HEK293 (cell line): ENCODE measurements around the gene PIP4K2A.

Source experiments
- CTCF ChIA-PET: fragments of 350-600 bp; formaldehyde crosslinking; extraction: SDS; loops from one replicate; lab custom pipeline; 2021; ENCODE audit warnings: antibody characterized with exemption; lab: Yijun Ruan, JAX
- POLR2A ChIA-PET: fragments of 300-600 bp; formaldehyde crosslinking; extraction: SDS; loops from one replicate; lab custom pipeline; 2020; ENCODE audit warnings: antibody characterized with exemption, inconsistent platforms; lab: Yijun Ruan, JAX
- H3K27ac ChIP-seq: fragments of 200-500 bp; sonication (Bioruptor generic); 2 replicates; pipeline ENCODE4 v1.5.1; 2014; ENCODE audit warnings: low read depth, low read length, control low read depth, inconsistent platforms; ENCODE audit errors: extremely low read depth
- H3K36me3 ChIP-seq, 2 experiments: fragments of 200-500 bp in 1 of 2; sonication (Bioruptor generic) in 1 of 2; 1 replicate in 1 of 2; 2 replicates in 1 of 2; pipeline ENCODE4 v1.5.1; 2014 to 2017; ENCODE audit warnings: inconsistent platforms in 2 of 2, low read length in 2 of 2; ENCODE audit not compliant: control insufficient read depth in 2 of 2, insufficient read depth in 1 of 2
- H3K4me1 ChIP-seq: fragments of 200-500 bp; sonication (Bioruptor generic); 2 replicates; pipeline ENCODE4 v1.5.1; 2014; ENCODE audit warnings: mild to moderate bottlenecking, low read length, inconsistent platforms; ENCODE audit not compliant: control insufficient read depth, insufficient read depth
- H3K4me3 ChIP-seq: 2 replicates; pipeline ENCODE4 v1.5.1; 2011; ENCODE audit warnings: low read depth, mild to moderate bottlenecking, control low read depth, low read length, moderate library complexity
- H3K9me3 ChIP-seq: fragments of 200-500 bp; sonication (Bioruptor generic); 2 replicates; pipeline ENCODE4 v1.5.1; 2014; ENCODE audit warnings: low read depth, low read length, inconsistent platforms; ENCODE audit not compliant: control insufficient read depth, insufficient read depth
- BCL11A ChIP-seq: fragments of 450-650 bp; formaldehyde crosslinking; IDR thresholded peaks from 2 replicates; pipeline ENCODE4 v1.5.1; 2016; ENCODE audit warnings: low read depth, missing biosample characterization, missing genetic modification characterization
- GLIS1 ChIP-seq: fragments of 450-650 bp; formaldehyde crosslinking; IDR thresholded peaks from 2 replicates; pipeline ENCODE4 v1.5.1; 2016; ENCODE audit warnings: missing biosample characterization, missing genetic modification characterization
- INSM2 ChIP-seq: fragments of 450-650 bp; formaldehyde crosslinking; IDR thresholded peaks from 2 replicates; pipeline ENCODE4 v1.5.1; 2016; ENCODE audit warnings: missing biosample characterization, missing genetic modification characterization
- KLF10 ChIP-seq: fragments of 450-650 bp; IDR thresholded peaks from 2 replicates; pipeline ENCODE4 v1.5.1; 2018; ENCODE audit warnings: missing biosample characterization, mild to moderate bottlenecking, missing genetic modification characterization
- MZF1 ChIP-seq: fragments of 450-650 bp; formaldehyde crosslinking; IDR thresholded peaks from 2 replicates; pipeline ENCODE4 v1.5.1; 2017; ENCODE audit warnings: missing biosample characterization, missing genetic modification characterization, borderline replicate concordance
- PRDM10 ChIP-seq: fragments of 450-650 bp; formaldehyde crosslinking; IDR thresholded peaks from 2 replicates; pipeline ENCODE4 v1.5.1; 2016; ENCODE audit warnings: missing biosample characterization, missing genetic modification characterization
- PRDM6 ChIP-seq: fragments of 450-650 bp; formaldehyde crosslinking; IDR thresholded peaks from 2 replicates; pipeline ENCODE4 v1.5.1; 2017; ENCODE audit warnings: missing biosample characterization, missing genetic modification characterization
- SP7 ChIP-seq: fragments of 450-650 bp; formaldehyde crosslinking; IDR thresholded peaks from 2 replicates; pipeline ENCODE4 v1.5.1; 2016; ENCODE audit warnings: missing biosample characterization, missing genetic modification characterization
- ZBTB10 ChIP-seq: fragments of 450-650 bp; formaldehyde crosslinking; IDR thresholded peaks from 2 replicates; pipeline ENCODE4 v1.5.1; 2016; ENCODE audit warnings: missing biosample characterization, missing genetic modification characterization
- ZBTB7A ChIP-seq: fragments of 450-650 bp; formaldehyde crosslinking; IDR thresholded peaks from 2 replicates; pipeline ENCODE4 v1.5.1; 2016; ENCODE audit warnings: low read depth, missing biosample characterization, missing genetic modification characterization
- ZIC2 ChIP-seq: fragments of 450-650 bp; formaldehyde crosslinking; IDR thresholded peaks from 2 replicates; pipeline ENCODE4 v1.5.1; 2016; ENCODE audit warnings: missing biosample characterization, missing genetic modification characterization
- ZNF10 ChIP-seq: fragments of 450-650 bp; formaldehyde crosslinking; IDR thresholded peaks from 2 replicates; pipeline ENCODE4 v1.5.1; 2017; ENCODE audit warnings: missing biosample characterization, missing genetic modification characterization
- ZNF211 ChIP-seq: fragments of 450-650 bp; formaldehyde crosslinking; IDR thresholded peaks from 2 replicates; pipeline ENCODE4 v1.5.1; 2016; ENCODE audit warnings: low read depth, missing biosample characterization, missing genetic modification characterization
- ZNF335 ChIP-seq: fragments of 450-650 bp; formaldehyde crosslinking; conservative IDR thresholded peaks from 2 replicates; pipeline ENCODE4 v1.5.1; 2016; ENCODE audit warnings: missing biosample characterization, missing genetic modification characterization
- ZNF548 ChIP-seq: fragments of 450-650 bp; formaldehyde crosslinking; IDR thresholded peaks from 2 replicates; pipeline ENCODE4 v1.5.1; 2016; ENCODE audit warnings: missing biosample characterization, missing genetic modification characterization
- ZNF558 ChIP-seq: fragments of 450-650 bp; formaldehyde crosslinking; IDR thresholded peaks from 2 replicates; pipeline ENCODE4 v1.5.1; 2016; ENCODE audit warnings: missing biosample characterization, missing genetic modification characterization
- ZNF600 ChIP-seq: fragments of 450-650 bp; formaldehyde crosslinking; IDR thresholded peaks from 2 replicates; pipeline ENCODE4 v1.5.1; 2016; ENCODE audit warnings: missing biosample characterization, missing genetic modification characterization
- ZNF629 ChIP-seq: fragments of 450-650 bp; formaldehyde crosslinking; IDR thresholded peaks from 2 replicates; pipeline ENCODE4 v1.5.1; 2017; ENCODE audit warnings: missing biosample characterization, missing genetic modification characterization
- ZNF654 ChIP-seq: fragments of 450-650 bp; formaldehyde crosslinking; IDR thresholded peaks from 2 replicates; pipeline ENCODE4 v1.5.1; 2016; ENCODE audit warnings: low read depth, missing biosample characterization, missing genetic modification characterization
- ZNF785 ChIP-seq: fragments of 450-650 bp; formaldehyde crosslinking; IDR thresholded peaks from 2 replicates; pipeline ENCODE4 v1.5.1; 2016; ENCODE audit warnings: missing biosample characterization, missing genetic modification characterization
- ZXDB ChIP-seq: fragments of 450-650 bp; formaldehyde crosslinking; IDR thresholded peaks from 2 replicates; pipeline ENCODE4 v1.5.1; 2016; ENCODE audit warnings: missing biosample characterization, missing genetic modification characterization

The PIP4K2A gene

GRCh38 chr10:22625516-22626290 is 88.7 kb downstream of the PIP4K2A start:
- CTCF ChIA-PET, result interaction anchor here (0.6 to 0.7 kb wide), 2 partner anchors 9 to 1215 kb away, joined by 3 to 5 read pairs; no protein-coding TSS in a partner anchor
- TF ChIP-seq ZIC2 (peak; percentile 77), GLIS1 (tag by site-specific recombination) (peak; percentile 77), MZF1 (tag by site-specific recombination) (no peak), PRDM6 (tag by site-specific recombination) (peak; percentile 6; the same call in 1 of the 2 replicates)
- TF ChIP-seq, all 188 proteins: peak for 3
- POLR2A ChIA-PET, result no interaction called here
- H3K4me3 ChIP-seq, result no peak overlapping the region
- H3K27ac ChIP-seq, result no peak overlapping the region; the same call in 1 of the 2 replicates
- H3K36me3 ChIP-seq, result no peaks in the 10 kb centered on the region
- peaks cover 20% of the 10 kb centered on the region for H3K4me1 ChIP-seq
- H3K9me3 ChIP-seq, result no peaks in the 10 kb centered on the region

GRCh38 chr10:22624287-22624738 is 90.1 kb downstream of the PIP4K2A start:
- Histone ChIP-seq H3K9me3 (no peaks in the 10 kb centered on the region), H3K4me3 (no peak overlapping the region), H3K36me3 (no peaks in the 10 kb centered on the region), H3K4me1 (peaks cover 20% of the 10 kb centered on the region), H3K27ac (no peak overlapping the region)
- CTCF ChIA-PET, result interaction anchor here (0.6 to 1.3 kb wide), 5 partner anchors 13 to 50 kb away, joined by 3 to 5 read pairs (median 3); no protein-coding TSS in a partner anchor
- POLR2A ChIA-PET, result interaction anchor here (0.6 kb wide), 1 partner anchor 307 kb away, joined by 3 read pairs; no protein-coding TSS in a partner anchor
- TF ChIP-seq PRDM10 (tag by site-specific recombination) (peak; percentile 44), ZBTB10 (tag by site-specific recombination) (no peak), BCL11A (tag by site-specific recombination) (peak; percentile 53; the same call in 1 of the 2 replicates), ZNF785 (tag by site-specific recombination) (no peak), GLIS1 (tag by site-specific recombination) (peak; percentile 38; the same call in 1 of the 2 replicates), ZNF548 (no peak), PRDM6 (tag by site-specific recombination) (peak; percentile 56; the same call in 1 of the 2 replicates), ZNF335 (tag by site-specific recombination) (no peak), ZNF629 (peak; percentile 52; the same call in 1 of the 2 replicates), KLF10 (tag by site-specific recombination) (peak; percentile 7; the same call in 1 of the 2 replicates), ZNF558 (no peak), ZBTB7A (tag by site-specific recombination) (no peak), ZXDB (tag by site-specific recombination) (peak; percentile 47; the same call in 1 of the 2 replicates), SP7 (tag by site-specific recombination) (0 out of 2 replicates have a peak, but pooled peaks have one; percentile 25), ZNF211 (tag by site-specific recombination) (no peak), ZNF600 (tag by site-specific recombination) (peak; percentile 64; the same call in 1 of the 2 replicates), INSM2 (tag by site-specific recombination) (0 out of 2 replicates have a peak, but pooled peaks have one; percentile 26), ZNF10 (tag by site-specific recombination) (0 out of 2 replicates have a peak, but pooled peaks have one; percentile 14), ZNF654 (tag by site-specific recombination) (no peak)
